GM12878 (cell line): ENCODE results near the gene ETFBKMT. TPM values are rescaled to one million over a fixed set of nuclear protein-coding genes. Genes with fewer than 3 reads are reported as not detected.
A peak's percentile ranks its signal among the peaks of the same experiment; 100 is the strongest.

Source experiments
- CBX5 ChIP-seq: sonication (generic); IDR thresholded peaks from 2 replicates; pipeline ENCODE4 v1.6.1; 2016; ENCODE audit warnings: low read depth, moderate library complexity, mild to moderate bottlenecking, inconsistent platforms
- CREB1 ChIP-seq: IDR thresholded peaks from 2 replicates; pipeline ENCODE4 v1.6.1; 2012; ENCODE audit warnings: low read depth, mild to moderate bottlenecking, inconsistent platforms
- CREM ChIP-seq: IDR thresholded peaks from 2 replicates; pipeline ENCODE4 v1.6.1; 2014; ENCODE audit warnings: antibody characterized with exemption, low read depth
- IRF4 ChIP-seq: IDR thresholded peaks from 2 replicates; pipeline ENCODE4 v1.6.1; 2011; ENCODE audit warnings: low read depth, low read length
- JUND ChIP-seq: IDR thresholded peaks from 2 replicates; pipeline ENCODE4 v1.6.1; 2012; ENCODE audit warnings: low read depth, mild to moderate bottlenecking, low read length, improper control_type of control experiment, moderate library complexity
- NR2F1 ChIP-seq: fragments of 450-650 bp; conservative IDR thresholded peaks from 2 replicates; pipeline ENCODE4 v1.6.1; 2017; ENCODE audit warnings: mild to moderate bottlenecking
- PKNOX1 ChIP-seq: fragments of 450-650 bp; IDR thresholded peaks from 2 replicates; pipeline ENCODE4 v1.6.1; 2016; ENCODE audit warnings: mild to moderate bottlenecking
- POU2F2 ChIP-seq: IDR thresholded peaks from 3 replicates; pipeline ENCODE4 v1.6.1; 2011; ENCODE audit warnings: low read depth, mild to moderate bottlenecking, low read length, borderline replicate concordance
- RAD21 ChIP-seq: IDR thresholded peaks from 2 replicates; pipeline ENCODE4 v1.6.1; 2011; ENCODE audit warnings: mild to moderate bottlenecking, low read depth, low read length, moderate library complexity; ENCODE audit not compliant: insufficient read depth
- RCOR1 ChIP-seq: conservative IDR thresholded peaks from 2 replicates; pipeline ENCODE4 v1.6.1; 2012; ENCODE audit warnings: low read depth, low read length, improper control_type of control experiment
- SMC3 ChIP-seq: IDR thresholded peaks from 2 replicates; pipeline ENCODE4 v1.6.1; 2011; ENCODE audit warnings: low read length, improper control_type of control experiment, borderline replicate concordance
- SREBF2 ChIP-seq: IDR thresholded peaks from 2 replicates; pipeline ENCODE4 v1.6.1; 2012; ENCODE audit warnings: mild to moderate bottlenecking, low read length
- ZBTB4 ChIP-seq: fragments of 450-650 bp; formaldehyde crosslinking; IDR thresholded peaks from 2 replicates; pipeline ENCODE4 v1.4.0; 2022; ENCODE audit warnings: mild to moderate bottlenecking, moderate library complexity
- polyA plus RNA-seq, 11 experiments: library from polyadenylated mRNA; depleted of rRNA in 4 of 11; unstranded in 6 of 11; stranded (reverse) in 5 of 11; fragments of >200 nt; fragmentation: Nextera tagmentation in 4 of 11; fragmentation: Illumina TruSeq in 1 of 11; extraction: Ambion mirVana in 4 of 11; extraction: Trizol in 1 of 11; gene quantifications; 1 replicate in 1 of 11; 2 replicates in 10 of 11; pipeline versions ENCODE4 v1.2.1 to v1.2.3, GENCODE V29; 2011 to 2016; ENCODE audit warnings: inconsistent platforms in 2 of 11, missing spikeins in 2 of 11, low read depth in 1 of 11
- total RNA-seq, 4 experiments: library from RNA; depleted of rRNA in 3 of 4; stranded (reverse); fragments of >200 nt in 3 of 4; fragmentation: Illumina TruSeq in 1 of 4; extraction: Trizol in 1 of 4; gene quantifications; 2 replicates each; pipeline versions ENCODE4 v1.2.1 to v1.2.3, GENCODE V29; 2013 to 2021
- TF ChIP-seq, protein P1 (sequence below): fragments of 450-650 bp; IDR thresholded peaks from 2 replicates; pipeline ENCODE4 v1.6.1; 2018; ENCODE audit warnings: borderline replicate concordance, mild to moderate bottlenecking; ENCODE audit not compliant: partially characterized antibody
- TF ChIP-seq, protein P2 (sequence below): fragments of 450-650 bp; IDR thresholded peaks from 2 replicates; pipeline ENCODE4 v1.6.1; 2017; ENCODE audit warnings: antibody characterized with exemption, mild to moderate bottlenecking, moderate library complexity

Gene ETFBKMT
- total and polyA plus RNA-seq, 10 of the 15 experiments (the other 5 are each of a cell fraction or from before 2014, with no cell fraction given) = 0.25 to 1.1 (median 0.65) TPM

DNA sequence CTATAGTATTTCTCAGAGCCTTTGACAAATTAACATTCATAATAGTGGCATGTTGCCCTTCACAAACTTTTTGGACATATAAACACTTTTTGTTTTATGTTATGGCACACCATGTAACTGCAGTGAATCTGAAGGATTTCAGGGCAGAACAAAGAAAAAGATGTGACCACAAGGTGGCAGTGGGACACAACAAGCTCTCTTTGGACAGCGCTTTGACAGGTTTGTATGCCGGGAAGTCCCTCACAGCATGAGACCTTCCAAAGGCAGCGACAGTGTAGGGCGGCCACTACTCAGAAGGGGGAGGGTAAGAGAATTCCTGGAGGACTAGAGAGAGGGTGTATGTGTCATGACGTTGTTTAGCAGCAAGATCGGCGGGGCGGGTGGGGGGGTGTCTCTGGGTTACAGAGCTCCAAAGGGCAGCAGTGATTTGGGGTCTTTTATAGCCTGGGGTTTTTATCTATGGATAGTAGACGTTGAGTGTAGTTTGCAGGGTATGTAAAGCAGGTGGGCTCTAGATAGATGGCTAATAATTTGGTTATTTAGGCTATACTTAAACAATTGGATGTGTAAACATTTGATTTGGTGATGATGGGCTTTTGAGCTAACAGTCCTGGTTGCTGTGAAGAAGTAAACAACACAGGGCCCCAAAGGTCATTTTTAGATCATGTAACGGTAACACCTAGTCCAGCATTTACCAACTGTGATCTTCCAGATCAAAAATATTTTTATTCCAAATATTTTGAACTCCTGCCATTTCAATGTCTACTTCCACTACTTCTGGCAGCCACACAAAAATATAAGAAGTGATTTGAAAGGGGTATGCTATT, 22.9 kb downstream of the ETFBKMT start (continued):
- TF ChIP-seq SREBF2 (no peak), CREB1 (0 out of 2 replicates have a peak, but pooled peaks have one; percentile 18), POU2F2 (peak; percentile 77; the same call in 1 of the 3 replicates), PKNOX1 (no peak; the same call in 1 of the 2 replicates), CREM (no peak), RAD21 (peak; percentile 100), SMC3 (peak; percentile 99), IRF4 (peak; percentile 73; the same call in 1 of the 2 replicates), NR2F1 (no peak), JUND (no peak), RCOR1 (no peak), ZBTB4 (CRISPR knock-in tag) (no peak), CBX5 (peak; percentile 100)
- TF ChIP-seq, protein P1, sequence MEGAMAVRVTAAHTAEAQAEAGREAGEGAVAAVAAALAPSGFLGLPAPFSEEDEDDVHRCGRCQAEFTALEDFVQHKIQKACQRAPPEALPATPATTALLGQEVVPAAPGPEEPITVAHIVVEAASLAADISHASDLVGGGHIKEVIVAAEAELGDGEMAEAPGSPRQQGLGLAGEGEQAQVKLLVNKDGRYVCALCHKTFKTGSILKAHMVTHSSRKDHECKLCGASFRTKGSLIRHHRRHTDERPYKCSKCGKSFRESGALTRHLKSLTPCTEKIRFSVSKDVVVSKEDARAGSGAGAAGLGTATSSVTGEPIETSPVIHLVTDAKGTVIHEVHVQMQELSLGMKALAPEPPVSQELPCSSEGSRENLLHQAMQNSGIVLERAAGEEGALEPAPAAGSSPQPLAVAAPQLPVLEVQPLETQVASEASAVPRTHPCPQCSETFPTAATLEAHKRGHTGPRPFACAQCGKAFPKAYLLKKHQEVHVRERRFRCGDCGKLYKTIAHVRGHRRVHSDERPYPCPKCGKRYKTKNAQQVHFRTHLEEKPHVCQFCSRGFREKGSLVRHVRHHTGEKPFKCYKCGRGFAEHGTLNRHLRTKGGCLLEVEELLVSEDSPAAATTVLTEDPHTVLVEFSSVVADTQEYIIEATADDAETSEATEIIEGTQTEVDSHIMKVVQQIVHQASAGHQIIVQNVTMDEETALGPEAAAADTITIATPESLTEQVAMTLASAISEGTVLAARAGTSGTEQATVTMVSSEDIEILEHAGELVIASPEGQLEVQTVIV = no peak
- TF ChIP-seq, protein P2, sequence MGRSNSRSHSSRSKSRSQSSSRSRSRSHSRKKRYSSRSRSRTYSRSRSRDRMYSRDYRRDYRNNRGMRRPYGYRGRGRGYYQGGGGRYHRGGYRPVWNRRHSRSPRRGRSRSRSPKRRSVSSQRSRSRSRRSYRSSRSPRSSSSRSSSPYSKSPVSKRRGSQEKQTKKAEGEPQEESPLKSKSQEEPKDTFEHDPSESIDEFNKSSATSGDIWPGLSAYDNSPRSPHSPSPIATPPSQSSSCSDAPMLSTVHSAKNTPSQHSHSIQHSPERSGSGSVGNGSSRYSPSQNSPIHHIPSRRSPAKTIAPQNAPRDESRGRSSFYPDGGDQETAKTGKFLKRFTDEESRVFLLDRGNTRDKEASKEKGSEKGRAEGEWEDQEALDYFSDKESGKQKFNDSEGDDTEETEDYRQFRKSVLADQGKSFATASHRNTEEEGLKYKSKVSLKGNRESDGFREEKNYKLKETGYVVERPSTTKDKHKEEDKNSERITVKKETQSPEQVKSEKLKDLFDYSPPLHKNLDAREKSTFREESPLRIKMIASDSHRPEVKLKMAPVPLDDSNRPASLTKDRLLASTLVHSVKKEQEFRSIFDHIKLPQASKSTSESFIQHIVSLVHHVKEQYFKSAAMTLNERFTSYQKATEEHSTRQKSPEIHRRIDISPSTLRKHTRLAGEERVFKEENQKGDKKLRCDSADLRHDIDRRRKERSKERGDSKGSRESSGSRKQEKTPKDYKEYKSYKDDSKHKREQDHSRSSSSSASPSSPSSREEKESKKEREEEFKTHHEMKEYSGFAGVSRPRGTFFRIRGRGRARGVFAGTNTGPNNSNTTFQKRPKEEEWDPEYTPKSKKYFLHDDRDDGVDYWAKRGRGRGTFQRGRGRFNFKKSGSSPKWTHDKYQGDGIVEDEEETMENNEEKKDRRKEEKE = no peak
